HG03103 (cell line): ENCODE measurements around the gene FGF14.
A peak's percentile ranks its signal among the peaks of the same experiment; 100 is the strongest.

ENCODE experiments used
- ATAC-seq: cut with Tn5 transposase; IDR thresholded peaks from one replicate; pipeline ENCODE4 v1.9.1; 2021; ENCODE audit warnings: low read depth; ENCODE audit not compliant: unreplicated experiment

The FGF14 gene

DNA sequence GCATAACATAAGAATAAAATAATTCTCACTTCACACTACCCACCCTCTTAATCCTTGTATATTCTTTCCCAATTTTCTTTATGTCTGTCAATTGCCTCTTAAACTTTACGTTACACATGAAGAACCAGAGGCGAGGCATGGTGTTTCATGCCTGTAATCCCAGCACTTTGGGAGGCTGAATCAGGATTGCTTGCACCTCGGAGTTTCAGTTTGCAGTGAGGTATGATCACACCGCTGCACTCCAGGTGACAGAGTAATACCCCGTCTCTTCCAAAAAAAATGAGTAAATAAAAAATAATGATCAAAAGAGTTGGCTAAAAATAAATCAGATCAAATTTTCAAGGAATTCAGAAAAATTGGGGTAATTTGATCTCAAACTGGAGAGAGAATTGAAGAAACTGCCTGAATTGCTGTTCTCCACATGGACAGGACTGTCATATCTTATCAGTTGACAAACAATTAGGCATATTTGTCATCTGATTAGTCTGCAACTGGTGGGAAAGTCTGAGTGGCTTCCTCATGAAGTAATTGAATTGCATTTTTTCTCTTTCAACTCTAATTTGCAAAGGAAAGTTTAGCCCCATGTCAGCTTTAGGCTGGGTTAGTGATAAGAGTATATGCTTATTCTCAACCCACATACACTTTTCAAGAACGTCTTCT, 646.5 kb downstream of the FGF14 start:
- no peak for ATAC-seq

DNA sequence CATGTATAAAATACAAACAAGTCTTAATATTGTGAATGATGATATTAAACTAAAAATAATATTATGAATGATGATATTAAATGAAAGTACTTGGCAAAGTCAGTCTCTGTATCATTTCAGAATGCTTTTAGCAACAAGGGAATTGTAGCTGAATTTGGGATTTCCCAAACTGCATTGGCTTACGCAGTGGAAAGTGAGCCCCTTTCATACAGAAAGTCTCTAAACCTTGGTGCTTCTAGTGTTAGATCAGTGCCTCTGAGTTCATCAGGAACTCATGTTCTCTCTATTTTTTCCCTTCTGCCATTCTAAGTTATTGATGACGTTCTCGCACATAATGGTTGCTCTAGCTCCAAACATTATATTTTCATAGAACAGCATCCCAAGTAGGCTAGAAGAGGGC, 649.4 kb downstream of the FGF14 start:
- no peak for ATAC-seq

DNA sequence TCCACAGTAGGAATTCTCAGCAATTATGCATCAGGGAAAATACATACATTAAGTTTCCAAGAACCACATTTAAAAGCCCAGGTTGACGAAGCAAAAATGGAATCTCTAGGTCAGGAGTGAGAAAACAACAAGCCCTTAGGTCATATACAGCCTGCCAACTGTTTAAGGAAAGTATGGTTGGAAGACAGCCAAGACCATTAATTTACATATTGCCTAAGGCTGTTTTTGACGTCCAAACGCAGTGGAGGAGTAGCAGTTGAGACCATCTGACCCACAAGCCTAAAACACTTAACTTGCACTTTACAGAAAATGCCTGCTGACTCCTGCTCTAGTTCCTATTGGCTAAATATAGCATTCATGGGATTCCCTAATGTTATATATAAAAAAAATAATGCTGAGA, 650.4 kb downstream of the FGF14 start:
- no peak for ATAC-seq

DNA sequence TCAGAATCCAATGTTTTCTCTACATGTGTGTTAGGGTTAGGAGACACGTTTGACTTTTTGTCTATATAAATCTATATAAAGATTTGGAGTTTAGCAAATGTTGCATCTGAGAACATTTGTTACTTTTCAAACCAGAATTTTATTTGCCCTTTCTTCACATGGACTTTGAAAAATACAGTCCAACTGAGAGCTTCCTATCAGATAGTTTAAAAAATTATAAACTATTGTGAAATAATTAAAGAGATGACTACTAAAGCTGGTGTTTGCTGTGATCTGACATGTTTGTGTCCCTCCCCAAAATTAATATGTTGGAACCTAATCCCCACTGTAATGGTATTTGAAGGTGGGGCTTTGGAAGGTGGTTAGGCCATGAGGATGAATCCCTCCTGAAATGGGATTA, 652.3 kb downstream of the FGF14 start:
- no peak for ATAC-seq

DNA sequence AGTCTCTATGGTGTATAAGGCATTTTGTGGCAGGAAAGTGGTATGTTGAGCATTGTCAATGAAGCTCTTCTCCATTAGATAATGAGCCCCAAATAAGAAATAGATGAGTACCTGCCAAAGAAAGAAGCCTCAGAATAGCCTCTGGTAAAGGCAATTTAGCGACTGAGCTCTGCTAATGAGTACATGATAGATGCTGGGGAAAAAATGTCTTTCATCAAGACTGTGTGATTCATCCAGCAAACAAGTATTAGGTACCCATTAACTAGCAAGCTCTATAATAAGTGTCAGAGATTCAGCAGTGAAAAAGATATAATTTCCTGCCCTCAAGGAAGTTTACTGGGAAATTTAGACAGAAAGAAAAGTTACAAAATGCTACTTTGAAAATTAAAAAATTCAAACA, 654.8 kb downstream of the FGF14 start:
- ATAC-seq: no peak

DNA sequence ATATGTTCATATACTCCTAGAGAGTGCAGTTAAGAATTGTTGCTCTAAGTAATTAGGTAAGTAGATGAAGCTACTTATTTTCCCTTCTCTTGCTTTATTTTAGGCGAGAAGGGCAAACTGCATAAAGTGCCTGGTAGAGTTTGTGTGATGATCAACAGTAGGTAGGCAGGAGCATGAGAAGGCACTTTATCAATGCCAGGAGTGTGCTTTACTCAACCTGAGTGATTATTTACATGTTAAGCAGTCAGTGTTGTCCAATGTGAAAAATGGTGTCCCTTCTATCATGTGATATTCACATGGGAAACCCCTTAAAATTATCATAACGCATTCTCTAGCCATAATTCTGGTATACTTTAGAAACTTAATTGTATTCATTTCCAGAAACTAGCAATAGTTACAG, 655.3 kb downstream of the FGF14 start:
- no peak for ATAC-seq

DNA sequence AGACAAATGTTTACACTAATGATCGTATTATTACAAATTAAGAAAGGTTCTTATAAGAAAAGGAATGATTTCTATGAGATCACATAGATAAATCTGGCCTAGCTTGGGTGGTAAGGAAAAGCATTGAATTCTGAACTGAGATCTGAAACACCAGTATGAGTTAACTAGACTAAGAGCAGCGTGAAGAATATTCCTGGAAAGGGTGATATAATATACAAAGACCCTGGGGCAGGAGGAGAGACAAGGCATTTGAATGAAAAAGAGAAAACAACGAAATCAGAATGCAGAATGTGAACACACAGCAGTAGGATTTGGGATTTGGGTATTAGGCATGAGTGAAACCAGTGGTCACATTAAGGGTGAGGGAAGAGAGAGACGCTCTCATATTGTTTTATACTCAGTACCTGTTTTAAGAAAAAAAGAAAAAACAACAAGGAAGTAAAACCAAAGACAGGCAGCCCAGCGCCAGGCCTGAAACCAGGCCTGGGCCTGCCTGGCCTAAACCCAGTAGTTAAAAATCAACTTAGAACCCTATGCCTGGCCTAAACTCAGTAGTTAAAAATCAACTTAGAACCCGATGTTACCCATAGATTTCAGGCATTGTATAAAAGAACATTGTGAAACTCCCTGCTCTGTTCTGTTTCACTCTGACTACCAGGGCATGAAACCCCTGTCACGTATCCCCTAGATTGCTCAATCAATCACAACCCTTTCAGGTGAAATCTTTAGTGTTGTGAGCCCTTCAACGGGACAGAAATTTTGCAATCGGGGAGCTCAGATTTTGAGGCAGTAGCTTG, 662.3 kb downstream of the FGF14 start:
- peak; percentile 75 for ATAC-seq

DNA sequence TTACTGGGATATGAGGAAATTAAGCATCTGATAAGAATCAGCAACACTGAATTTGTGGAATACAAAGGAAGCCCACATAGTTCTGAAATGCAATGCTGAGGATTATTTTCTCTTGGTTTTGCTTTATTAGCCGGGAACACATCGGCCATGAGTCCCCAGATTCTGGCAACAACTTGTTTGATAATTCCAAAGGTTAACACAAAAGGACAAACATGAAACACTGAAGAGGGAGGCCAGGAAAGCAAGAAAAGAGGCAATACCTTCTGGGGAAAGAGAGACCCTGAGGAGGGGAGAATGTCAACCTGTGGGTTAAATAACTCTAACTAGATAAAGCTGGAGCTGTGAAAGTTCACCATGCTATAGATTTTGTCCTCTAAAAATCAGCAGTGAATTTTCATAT, 663.5 kb downstream of the FGF14 start:
- ATAC-seq: no peak

DNA sequence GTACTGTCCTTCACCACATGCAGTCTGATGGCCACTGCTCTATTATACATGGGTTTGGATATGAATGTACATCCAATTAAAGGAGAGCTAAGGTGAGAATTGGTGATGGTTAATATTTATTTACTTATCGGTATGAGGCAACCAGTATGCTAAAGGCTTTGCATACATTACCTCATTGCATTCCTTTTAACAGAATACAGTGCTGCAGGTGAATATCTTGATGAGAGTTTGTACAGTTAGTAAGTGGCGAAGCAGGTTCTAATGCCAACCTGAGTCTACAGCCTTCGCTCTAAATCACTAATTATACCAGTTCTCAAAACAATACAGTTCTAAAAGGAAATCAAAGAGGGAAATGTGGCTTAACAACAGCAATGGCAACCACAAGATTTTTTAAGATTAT, 665.3 kb downstream of the FGF14 start:
- no peak for ATAC-seq

DNA sequence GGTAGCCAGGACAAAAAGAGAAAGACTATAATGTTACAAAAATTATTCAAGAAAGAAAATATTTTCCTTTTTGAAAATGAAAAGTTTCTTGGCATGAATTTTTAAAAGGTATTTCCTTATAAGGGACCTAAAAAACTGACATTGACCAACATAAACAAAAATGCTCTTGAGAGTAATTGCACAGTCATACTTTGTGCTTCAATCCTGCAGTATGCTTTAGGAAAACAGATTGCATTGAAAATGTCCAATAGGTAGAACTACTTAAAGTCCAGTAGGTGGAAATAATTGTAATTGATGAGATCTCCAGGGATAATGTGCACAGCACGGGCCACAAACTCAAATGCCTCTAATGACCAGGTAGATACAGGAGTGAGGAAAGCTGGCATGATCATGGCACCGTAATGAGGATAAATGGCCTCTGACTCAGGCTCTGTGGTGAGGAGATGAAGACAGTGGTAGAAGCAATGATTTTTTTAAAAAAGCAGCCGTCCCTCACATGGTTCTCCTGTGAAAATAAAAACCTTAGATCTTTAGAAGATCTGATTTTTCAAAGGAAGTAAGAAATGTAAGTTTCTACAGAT, 671.3 kb downstream of the FGF14 start:
- no peak for ATAC-seq

DNA sequence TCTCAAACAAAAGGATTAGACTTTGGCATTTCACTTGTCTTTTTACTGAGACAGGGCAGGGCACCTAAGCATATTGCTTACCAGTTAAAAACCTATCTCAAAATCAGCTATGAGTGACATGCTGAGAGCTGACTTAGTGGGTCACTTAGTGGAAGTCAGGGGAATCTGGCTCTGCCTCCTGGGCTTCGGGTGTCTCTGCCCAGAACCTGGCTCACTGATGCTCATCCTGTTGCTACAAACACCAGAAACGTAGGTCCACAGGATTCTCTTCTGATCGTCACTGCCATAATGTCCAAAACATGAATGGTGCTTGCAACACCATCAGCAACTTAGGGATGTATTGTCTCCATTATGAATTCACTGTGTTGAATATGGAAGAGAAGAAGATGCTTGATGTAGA, 673.2 kb downstream of the FGF14 start:
- ATAC-seq: no peak

DNA sequence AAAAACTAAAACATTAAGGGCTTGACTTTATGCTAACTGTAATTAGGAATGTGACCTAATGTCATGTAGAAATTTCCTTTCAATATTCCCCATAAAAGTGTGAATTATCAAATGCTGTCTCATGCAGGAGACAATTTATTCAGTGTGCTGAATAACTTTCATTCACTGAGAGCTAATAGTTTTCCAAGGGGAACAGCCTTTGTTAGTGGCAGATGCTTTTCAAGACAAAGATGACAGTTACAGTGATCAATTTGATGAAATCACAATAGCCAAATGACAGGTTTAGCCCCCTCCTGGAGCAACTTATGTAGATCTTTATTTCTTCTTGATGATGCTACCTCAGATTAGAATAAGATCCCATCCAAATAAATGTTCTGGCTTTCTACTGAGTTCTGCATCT, 673.8 kb downstream of the FGF14 start:
- ATAC-seq: no peak

DNA sequence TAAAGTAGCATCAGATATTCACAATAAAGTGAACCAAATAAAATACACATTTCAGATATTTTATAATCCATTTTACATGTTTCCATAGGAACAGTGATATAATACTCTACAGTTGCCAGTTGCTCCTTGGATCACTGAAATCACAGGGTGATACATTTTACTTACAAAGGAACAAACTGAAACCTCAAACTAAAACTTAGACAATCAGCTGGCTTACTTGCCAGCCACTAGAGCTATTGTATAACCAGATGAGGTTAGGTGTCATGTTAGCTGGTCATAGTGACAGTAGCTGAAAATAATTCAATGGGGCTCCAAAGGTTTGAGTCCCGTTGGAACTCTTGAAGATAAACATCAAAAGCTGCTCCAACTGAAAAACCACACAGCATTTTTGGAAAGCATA, 674.7 kb downstream of the FGF14 start:
- no peak for ATAC-seq

DNA sequence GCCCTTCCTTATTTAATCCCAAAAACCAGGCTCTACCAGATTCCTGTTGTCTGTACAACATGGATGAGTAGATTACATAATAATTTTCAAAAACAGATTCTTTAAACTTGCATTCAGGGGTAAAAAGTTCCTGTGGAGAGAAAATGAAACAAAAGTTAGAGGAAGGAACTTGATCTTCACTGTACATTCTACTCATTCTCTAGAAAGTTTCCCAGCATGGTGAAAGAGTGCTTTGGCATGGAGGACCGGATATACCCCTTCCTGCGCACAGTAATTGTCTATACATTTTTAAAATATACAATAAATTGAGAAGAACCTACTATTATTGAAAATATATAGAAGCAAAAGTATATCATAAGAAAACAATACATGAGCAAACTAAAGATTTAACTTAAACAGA, 675.2 kb downstream of the FGF14 start:
- no peak for ATAC-seq

DNA sequence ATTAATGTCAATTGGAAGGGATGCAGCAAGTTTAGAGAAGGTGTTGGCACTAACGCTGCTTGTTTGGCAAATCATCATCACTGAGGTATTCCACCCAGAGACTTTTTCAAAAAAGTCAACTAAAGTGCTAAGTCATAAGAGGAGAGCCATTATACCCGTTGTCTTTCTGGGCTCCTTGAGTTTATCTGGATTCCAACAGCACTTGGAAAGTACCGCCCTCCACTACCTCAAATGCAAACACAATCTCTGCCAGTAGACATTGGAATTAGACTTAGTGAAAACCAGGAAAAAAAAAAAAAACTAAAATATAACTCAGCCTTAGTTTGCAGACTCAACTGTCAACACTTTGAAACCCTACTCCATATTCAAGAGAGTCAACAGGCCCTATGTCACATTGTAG, 683.4 kb downstream of the FGF14 start:
- no peak for ATAC-seq

DNA sequence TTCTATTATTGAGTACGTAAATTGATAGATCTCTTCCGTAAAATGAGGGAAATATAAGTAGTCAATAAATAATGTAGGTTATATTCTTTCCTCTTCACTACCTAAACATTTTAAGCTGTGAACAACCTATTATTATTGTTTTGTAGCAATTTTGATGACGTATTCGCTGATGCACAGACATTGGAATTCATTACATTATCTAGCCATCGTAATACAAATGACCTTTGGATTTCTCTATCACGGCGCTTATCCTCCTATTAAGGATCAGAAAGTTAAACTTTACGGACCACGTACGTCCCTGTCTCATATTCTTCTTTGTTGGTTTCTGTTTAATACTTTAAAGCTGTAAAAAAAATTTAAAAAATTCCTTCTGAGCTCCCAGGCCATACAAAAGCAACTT, 684.5 kb downstream of the FGF14 start:
- no peak for ATAC-seq

DNA sequence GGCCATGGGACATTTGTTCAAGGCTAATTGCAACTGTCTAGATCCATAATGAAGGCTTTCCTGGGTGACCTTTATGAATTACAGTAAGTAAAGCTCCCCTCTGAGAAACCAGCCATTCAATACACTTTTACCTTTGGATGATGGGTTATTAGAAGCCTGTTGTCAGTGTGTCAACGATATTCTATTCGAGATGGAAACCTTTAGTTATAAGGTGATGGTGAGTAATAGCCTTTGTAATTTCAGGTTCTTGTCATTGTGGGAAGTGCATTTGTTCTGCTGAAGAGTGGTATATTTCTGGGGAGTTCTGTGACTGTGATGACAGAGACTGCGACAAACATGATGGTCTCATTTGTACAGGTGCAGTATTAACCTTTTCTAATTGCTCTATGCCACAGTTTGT, 687.7 kb downstream of the FGF14 start:
- no peak for ATAC-seq

DNA sequence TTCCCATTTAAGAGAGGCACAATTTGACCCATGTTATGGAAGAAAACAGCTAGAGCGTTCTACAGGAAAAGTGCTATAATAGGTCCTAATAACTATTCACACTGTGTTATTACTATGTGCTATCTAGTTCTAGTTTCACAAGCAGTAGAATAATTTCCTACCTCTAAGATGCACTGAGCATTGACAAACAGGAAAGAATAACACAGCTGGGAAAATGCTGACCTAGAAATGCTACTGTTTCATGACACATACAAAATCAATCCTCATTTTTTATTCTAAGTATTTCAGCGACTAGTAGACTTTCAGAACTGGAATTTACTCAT, 689.9 kb downstream of the FGF14 start:
- ATAC-seq: no peak

DNA sequence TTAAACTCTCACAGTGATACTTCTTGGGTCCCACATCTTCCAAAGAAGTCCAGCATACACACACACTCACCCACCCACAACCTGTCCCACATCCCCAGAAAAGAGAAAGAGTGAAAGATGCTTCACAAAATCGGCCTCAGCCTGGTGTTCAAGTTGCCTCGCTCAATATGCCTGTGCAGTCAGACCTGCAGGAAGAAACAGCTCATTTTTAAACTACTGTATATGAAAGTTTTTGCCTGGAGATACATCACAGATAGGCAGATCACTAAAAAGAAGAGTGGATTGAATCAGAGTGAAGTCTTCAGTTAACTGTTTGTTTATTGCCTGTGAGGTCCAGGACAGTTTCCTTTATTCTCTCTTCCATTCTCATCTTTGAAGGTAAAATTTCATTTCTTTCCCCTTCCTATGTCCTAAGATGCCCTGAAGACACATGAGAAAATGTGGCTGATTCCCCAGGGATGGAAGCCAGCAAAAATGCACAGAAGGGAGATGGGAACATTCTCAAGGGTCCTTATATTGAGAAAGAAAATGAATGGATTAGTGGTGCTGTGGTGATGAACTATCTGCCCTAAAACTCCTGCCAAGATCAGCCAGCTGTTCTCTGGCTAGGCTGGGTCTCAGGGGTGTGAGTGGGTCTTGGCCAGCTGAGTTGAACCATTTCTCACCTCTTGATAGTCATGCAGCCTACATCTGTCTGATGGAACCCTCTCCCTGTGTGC, 690.4 kb downstream of the FGF14 start:
- ATAC-seq: no peak

DNA sequence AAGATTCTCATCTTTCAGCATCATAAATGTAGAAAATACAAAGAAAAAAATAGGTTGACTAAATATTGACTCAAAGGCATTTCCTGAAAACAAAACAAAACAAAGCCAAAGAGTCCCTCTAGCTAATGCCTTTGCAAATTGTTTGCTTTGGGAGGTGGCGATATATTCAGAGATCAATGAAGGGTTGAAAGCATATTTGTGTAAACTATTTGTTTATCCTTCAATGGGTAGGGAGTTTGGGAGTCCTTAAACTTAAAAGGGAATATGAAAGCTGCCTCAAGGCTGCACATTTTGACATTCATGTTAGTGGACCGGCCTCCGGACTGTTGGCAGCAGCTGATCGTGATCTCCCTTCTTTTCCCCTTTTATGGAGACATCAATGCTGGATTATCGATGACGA, 691.9 kb downstream of the FGF14 start:
- no peak for ATAC-seq

DNA sequence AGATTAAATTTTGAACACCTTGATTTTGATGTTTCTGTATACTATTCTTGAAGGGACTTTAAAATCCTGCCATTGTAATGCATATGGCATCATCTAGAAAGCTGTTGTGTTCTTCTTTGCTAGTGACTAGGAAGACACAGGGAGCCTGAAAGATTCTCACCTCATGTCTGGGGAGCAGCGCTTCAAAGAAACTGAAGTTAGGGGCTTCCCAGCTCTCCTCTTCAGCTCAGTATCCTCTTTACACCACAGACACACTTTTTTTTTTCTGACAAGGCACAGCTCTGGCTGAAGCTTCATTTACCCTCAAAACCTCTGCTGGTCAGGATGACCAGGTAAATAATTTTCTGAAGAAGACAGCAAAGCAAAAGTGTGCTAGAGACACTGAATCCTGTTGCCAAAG, 693.7 kb downstream of the FGF14 start:
- ATAC-seq: no peak

DNA sequence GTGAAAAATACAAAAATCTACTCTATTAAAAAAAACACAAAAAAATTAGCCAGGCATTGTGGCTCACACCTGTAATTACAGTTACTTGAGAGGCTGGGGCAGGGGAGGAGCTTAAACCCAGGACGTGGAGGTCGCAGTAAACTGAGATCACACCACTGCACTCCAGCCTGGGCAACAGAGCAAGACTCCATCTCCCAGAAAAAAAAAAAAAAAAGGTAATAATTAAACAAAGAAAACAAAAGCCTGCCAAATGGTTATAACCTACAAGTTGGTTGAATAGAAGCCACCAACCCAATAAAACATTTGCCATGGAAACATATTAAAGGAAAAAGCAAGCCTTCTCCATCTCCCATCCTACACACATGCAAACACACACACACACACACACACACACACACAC, 694.2 kb downstream of the FGF14 start:
- ATAC-seq: no peak
